Fibroblast of skin of right quadriceps (primary cell): ENCODE data around the gene MRTFA.
"Not testable (repeated sequence)": the region's sequence is repeated elsewhere in the genome, so short reads cannot be mapped to it uniquely, and the experiment has no call there.

ENCODE experiments used
- DNase-seq: peaks from one replicate; pipeline ENCODE4 v3.0.0-alpha.2; 2013

Gene MRTFA

DNA sequence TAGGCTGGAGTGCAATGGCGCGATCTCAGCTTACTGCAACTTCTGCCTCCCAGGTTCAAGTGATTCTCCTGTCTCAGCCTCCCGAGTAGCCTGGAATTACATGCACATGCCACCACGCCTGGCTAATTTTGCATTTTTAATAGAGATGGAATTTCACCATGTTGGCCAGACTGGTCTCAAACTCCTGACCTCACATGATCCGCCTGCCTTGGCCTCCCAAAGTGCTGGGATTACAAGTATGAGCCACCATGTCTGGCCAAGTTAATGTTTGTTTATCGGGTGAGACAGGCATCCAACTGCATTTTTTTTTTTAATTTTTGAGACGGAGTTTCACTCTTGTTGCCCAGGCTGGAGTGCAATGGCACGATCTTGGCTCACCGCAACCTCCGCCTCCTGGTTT lies 20.1 kb upstream of the MRTFA start:
- not testable (repeated sequence) for DNase-seq

DNA sequence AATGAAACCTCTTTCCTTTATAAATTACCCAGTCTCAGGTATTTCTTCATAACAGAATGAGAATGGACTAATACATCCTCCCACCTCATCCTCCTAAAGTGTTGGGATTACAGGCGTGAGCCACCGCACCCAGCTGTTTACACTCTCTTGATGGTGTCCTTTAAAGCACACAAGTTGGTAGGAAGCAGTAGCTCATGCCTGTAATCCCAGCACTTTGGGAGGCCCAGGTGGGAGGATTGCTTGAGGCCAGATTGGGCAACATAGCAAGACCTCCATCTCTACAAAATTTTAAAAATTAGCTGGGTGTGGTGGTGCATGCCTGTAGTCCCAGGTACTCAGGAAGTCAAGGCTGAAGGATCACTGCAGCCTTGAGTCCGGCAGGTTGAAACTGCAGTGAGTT lies 19.4 kb upstream of the MRTFA start:
- DNase-seq = not testable (repeated sequence)

GRCh38 chr22:40654522-40655167 lies 18.1 kb upstream of the MRTFA start:
- peak; percentile 77 for DNase-seq

GRCh38 chr22:40653361-40653760 lies 16.8 kb upstream of the MRTFA start:
- no peak for DNase-seq

- peak; percentile 99 for DNase-seq
These were observed 15.3 kb upstream of the MRTFA start for GRCh38 chr22:40651563-40652501.

- no peak for DNase-seq
These were observed 14.5 kb upstream of the MRTFA start for GRCh38 chr22:40651057-40651456.

GRCh38 chr22:40648386-40648785 lies 11.9 kb upstream of the MRTFA start:
- no peak for DNase-seq

DNA sequence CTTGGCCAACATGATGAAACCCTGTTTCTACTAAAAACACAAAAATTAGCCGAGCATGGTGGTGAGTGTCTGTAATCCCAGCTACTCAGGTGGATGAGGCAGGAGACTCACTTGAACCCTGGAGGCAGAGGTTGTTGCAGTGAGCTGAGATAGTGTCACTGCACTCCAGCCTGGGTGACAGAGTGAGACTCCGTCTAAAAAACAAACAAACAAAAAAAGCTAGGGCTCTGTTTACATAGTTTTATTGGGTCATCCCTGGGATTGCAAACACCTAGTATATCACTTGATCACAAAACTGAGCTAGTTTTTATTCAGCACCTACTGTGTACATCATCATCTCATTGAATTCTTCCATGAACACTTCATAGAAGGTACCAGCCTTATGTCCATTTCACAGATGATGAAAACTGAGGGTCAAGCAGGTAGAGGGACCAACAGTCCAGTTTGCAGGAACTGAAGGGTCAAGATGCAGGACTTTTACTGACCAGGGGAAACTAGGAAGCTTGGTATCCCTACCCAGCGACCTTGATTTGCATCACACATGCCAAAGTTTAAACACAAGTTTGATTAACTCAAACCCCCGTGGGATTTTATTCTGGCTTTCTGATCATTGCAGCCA lies 9.2 kb upstream of the MRTFA start:
- no peak for DNase-seq

- DNase-seq = no peak
These were observed 5.8 kb upstream of the MRTFA start for GRCh38 chr22:40642316-40642715.

- DNase-seq = no peak
These were observed 4.8 kb upstream of the MRTFA start for GRCh38 chr22:40641269-40641668.

DNA sequence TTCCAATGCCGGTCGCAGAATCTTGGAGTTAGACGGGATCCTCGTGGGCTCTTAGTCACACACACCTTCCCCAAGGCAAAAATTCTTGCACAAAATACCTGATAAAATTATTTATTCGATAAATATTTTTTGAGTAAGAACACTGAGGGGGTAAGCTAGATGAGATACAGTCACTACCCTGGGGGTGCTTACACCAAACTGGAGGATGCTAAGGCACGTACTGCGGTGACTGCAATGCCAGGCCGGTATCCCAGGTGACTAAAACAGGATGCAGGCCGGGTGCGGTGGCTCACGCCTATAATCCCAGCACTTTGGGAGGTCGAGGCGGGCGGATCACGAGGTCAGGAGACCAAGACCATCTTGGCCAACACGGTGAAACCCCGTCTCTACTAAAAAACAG lies 1.7 kb upstream of the MRTFA start:
- DNase-seq = no peak

DNA sequence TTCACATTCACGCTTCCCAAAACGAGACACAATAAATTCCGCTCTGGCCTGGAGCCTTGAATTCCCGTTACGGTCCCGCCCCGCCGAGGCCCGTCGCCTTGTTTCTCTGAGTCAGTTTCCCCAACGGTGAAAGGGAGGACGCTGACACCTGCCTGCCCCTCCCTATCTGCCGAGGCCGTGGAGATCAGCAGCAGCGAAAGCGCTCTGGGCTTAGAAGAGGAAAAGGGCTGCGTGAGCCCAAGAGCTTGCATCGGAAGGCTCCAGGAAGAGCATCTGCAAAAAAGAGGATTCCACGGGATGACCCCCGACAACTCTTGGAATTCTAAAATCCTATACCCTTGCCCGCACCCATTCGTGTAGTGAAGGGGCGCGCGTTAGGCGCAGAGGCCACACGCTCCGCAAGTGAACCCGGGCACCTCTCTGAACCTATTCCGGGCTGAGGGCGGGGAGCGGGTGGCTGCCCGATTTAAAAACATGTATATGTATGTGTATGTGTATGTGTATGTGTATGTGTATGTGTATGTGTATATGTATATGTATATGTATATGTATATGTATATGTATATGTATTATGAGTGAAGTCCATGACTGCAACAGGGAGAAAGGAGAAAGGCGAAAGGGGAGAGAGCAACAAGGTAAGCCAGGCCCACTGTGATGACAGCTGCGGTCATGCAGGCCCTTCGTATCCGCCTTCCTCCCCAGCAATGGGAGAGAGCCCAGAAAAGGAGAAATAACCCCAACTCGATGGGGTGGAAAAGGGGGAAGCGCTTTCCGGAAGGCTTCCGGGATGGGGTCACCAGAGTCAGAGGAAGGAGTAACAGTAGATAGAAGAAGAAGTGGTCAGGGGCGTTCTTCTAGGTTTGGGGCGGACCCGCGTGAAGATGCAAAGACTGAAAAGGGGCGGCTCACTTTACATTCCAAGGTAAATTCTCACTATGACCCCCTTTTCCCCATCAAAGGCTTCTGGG lies 948 bp upstream of the MRTFA start:
- no peak for DNase-seq

DNA sequence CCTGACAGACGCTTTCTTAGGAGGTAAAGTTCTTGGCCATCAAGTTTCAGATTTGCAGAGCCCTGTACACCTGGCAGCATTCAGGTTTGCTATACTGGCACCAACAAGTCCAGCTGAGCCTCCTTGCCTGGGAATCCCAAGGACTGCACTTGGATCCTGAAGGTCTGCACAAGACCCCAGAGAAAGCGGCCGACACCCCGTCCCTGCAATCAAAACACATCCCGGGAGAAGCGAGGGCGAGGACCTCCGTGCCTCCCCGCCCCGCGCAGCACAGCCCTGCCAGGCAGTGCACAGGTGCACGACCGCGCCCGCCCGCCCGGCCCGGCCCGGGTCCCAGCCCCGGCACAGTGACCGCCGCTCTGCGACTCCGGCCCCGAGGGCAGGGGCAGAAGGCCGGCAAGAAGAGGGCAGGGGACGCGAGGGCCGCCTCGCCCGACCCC lies 559 bp downstream of the MRTFA start:
- no peak for DNase-seq

DNA sequence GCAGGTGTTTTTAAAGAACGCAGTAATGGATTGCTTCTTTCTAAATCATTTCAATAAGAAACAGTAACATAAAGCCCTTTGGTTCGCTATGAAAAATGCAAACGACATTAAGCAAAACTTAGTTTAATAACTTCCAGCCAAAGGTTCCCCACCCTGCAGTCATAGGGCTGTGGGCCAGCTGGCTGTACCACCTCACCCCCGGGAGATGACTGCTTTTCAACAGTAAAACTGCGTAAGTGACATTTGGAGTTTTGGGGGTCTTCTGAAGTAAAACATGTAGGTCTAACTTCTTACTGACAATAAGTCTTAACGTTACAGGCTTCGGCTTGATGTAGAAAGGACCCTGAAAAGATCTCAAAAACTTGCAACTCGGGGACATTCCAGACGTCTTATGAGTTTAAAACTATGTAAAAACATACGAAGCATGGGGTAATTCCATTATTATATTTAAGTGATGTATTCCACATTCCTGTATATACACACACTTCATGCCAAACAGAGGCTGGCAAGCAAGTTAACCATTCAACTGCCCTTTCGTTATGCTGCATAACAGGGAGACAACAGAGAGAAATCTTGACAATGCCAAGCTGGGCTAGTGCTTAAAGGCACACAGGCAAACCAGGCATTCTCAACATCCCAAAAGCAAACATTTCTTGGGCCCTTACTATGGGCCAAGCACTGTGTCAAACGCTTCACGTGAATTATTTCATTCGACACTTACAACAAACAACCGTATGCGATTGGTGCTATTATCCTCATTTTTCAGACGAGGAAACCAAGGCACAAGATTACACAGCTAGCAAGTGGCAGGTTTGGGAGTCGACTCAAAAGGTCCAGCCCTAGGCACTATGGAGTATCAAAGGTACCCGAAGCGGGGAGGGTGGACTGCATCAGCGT lies 1.2 kb downstream of the MRTFA start:
- DNase-seq = peak; percentile 26

DNA sequence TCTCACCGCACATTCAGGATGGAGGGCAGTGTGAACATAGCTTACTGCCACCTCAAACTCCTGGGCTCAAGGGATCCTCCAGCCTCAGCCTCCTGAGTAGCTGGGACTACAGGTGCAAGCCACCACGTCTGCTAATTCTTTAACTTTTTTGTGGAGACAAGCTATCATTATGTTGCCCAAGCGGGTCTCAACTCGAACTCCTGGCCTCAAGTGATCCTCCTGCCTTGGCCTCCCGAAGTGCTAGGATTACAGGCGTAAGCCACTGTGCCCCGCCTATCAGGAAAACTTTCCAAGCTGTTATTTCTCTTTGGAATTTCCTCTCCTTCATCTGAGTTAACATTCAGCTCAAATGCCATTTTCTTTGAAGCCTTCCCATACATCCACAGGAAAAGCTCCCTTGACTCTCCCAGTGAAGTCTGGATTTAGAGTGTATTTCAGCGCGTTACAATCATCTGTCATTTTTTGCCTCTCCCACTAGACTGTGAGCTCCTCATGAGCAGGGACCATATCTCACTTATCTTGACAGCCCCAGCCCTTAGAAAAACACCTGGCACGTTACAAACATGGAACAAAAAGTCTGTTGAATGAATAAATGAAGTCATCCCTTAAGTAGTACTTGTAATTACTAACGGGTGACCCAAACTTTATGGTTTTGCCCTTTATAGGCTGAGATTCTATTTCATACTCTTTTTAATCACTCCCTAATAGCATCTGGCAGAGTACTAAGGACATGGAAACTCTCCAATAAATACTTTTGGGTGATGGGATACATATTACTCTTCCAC lies 2.2 kb downstream of the MRTFA start:
- no peak for DNase-seq

DNA sequence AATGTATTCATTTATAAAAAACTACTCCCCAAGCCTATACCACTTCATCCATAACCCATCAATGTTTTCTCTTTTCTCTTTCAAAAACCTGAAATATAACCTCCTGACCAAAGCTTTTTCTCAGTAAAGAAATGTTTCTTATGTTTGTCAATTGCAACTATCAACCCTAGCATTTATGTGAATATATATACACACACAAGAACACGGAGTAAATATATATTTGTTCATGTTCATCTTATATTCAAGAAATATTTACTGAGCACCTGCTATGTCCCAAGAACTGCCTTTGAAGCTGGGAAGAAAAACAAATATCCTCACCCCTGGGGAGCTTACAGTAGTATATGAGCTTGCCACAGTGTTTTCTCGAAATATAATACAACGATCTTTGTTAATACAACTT lies 3.5 kb downstream of the MRTFA start:
- no peak for DNase-seq

DNA sequence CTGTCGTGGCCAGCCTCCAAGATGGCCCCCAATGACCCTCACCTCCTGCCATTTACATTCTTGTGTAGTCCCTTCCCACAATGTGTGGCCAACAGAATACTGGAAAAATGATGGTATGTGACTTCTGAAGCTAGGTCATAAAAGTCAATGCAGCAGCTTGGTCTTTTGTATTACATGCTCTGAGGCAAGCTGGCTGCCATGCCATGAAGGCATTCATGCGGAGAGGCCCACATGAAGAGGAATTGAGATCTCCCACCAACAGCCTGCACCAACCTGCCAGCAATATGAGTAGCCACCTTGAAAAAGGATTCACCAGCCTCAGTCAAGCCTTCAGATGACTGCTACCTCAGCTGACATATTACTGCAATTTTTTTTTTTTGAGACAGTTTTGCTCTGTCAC lies 4.6 kb downstream of the MRTFA start:
- no peak for DNase-seq

DNA sequence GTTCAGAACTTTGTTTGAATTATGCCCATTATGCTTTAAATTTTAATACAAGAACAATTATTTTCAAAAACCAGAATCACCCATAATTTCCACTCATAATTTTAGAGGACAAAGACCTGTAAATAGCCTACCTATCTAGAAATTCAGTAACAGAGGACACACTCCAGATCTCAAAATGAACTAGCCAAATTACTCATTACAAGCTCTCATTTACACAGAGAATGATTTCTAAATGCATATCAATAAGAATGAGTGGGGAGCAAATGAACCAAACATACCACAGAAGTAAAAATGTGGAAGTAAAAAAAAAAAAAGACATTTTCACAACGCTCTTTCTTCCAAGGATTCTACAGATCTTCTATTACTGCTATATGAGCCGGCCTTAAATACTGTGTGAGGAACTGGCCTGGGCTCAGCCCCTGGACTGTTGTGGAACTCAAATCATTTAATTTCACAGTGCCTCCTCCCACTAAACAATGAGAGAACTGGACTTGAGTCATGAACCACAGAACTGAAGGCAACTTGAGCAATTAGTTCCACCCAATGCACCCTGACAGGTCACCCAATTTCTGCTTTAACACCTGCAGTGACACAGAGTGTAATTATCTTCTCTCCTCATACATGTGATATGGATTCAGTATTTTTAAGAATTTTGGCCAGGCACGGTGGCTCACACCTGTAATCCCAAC lies 8.0 kb downstream of the MRTFA start:
- DNase-seq = peak; percentile 44

- no peak for DNase-seq
These were observed 8.9 kb downstream of the MRTFA start for GRCh38 chr22:40627612-40628011.

GRCh38 chr22:40626851-40627250 lies 9.7 kb downstream of the MRTFA start:
- peak; percentile 81 for DNase-seq
